Esophagus mucosa (tissue), 1 donor: ENCODE data around the gene ABCB8. TPM values are rescaled to one million over a fixed set of nuclear protein-coding genes. Genes with fewer than 3 reads are reported as not detected.

ENCODE experiments used
- ATAC-seq: fragments of 200-7000 bp; cut with Tn5 transposase; one replicate; pipeline ENCODE4 v1.9.1; 2020
- total RNA-seq: library from RNA; stranded (reverse); gene quantifications from one replicate; pipeline ENCODE4 v1.2.4, GENCODE V29; 2023
- donor health status: DM: yes; HTN: yes; CAD: no.

The ABCB8 gene
- total RNA-seq, 1 donor from 2014 or later: 25.1 TPM

DNA sequence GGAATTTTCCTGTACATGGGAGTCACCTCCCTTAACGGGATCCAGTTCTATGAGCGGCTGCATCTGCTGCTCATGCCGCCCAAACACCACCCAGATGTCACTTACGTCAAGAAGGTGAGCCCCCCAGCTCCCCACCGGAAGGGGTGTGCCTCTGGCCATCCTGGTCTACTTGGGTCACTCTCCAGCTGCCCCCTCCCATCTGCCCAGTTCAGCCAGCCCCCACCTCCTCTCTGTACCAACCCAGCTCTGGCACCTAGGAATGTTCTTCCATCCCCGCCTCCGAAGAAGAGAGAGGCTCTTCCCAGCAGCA, 47.4 kb downstream of the ABCB8 start:
- no peak for ATAC-seq

DNA sequence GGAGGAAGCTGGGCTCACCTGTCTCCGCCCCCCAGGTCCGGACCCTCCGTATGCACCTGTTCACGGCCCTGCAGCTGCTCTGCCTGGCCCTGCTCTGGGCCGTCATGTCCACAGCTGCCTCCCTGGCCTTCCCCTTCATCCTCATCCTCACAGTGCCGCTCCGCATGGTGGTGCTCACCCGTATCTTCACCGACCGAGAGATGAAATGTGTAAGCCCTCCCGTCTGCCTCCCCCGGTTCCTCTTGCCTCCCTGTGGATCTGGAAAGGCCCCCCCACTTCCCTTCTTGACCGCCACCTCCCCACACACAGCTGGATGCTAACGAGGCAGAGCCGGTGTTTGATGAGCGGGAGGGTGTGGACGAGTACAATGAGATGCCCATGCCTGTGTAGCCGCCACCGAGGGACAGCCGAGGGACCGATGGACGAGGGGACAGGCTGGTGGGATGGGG, 47.8 kb downstream of the ABCB8 start:
- ATAC-seq: no peak

GRCh38 chr7:151076863-151077704, 48.8 kb downstream of the ABCB8 start:
- ATAC-seq: no peak

DNA sequence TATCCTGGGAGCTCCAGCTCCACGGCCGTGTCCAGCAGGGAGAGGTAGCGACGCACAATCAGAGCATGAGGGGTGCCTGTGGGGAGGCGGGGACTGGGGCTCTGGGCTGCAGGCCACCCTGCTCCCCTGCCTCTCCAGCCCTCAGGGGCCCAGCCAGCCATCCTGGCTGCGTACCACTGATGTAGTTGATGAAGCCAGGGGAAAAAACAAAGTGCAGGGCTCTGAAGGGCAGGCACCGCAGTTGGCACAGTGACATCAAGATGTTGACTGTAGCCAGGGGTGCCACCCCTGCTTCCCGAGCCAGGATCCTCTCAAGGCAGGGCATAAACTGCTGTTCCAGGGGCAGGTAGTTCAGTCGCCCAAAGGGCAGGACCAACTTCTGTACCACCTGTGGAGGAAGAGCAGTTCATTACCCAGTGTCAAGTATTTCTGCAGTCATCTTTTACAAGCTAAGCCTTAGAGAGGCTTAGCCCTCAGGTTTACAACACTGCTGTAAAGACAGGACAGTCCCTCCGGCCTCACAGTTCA, 49.5 kb downstream of the ABCB8 start:
- no peak for ATAC-seq

DNA sequence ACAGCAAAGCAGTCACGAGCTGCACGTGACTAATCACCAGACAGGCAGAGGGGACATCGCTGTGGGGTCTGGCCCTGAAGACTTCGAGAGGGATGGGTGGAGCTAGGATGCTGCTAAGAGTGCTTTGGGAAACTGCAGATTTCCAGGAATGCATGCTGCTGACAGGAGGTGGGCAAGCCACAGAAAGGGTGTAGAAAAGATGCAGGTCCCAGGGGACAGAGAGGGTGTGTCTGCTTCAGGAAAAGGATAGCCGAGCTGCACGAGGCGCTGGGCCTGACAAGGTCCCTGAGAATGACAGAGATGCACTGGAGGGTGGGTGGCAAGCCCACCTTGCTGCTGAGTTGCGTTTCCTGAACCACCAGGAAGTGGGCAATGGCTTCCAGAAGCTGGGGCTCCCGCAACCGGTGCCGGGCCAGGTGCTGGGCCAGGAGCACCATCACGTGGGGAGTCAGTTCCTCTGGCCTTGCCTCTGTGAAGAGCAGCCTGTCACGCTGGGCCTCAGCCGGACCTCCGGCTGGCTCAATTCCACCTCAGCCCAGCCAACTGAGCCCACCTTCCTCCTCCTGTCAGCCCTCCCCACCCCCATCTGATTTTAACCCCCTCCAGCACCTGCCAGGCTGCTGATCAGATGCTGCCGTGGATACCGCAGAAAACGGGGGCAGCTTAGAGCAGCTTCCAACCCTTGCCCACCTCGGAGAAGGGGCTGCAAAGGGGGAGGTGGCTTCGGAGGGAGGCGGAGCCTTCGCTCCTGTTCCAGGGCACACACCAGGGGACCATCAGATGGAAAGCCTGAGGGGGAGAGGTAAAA, 50.2 kb downstream of the ABCB8 start:
- no peak for ATAC-seq

- ATAC-seq: no peak
Observed at GRCh38 chr7:151079199-151079910, 51.1 kb downstream of the ABCB8 start.

GRCh38 chr7:151080067-151080521, 51.8 kb downstream of the ABCB8 start:
- peak; percentile 45 for ATAC-seq

DNA sequence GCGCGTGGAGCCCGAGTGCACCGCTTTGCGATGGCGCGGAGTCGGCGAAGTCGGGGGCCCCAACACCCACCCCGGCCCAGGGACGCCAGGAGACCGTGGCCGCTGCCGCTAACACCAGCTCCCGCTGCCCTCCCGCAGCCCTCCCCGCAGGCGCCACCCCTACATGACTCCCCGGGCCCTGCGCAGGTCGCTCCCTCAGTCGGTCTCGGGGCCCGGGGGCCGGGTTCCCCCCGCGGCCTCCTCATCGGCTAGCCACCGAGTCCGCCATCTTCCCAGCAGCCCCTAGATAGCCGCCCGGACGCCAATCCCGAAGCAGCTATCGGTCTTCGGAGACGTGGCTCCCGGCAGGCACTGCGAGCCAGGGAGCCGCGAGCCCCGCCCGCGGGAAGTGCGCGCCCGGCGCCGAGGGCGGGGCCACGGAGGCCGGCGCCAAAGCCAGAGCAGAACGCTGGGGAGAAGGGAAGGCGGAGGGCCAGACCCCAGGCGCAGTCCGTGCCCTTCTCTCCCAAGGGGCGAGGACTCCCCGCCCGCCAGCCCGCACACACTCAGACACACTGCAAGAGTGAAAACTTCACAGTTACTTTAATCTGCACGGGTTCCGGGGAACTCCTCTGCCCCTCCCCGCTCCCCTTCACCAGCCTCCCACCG, 52.4 kb downstream of the ABCB8 start, which contains the start of gene FASTK:
Gene FASTK, minus strand, starts transcription at position 288 of the 648 bp plus-strand sequence. Its CDS starts 43 bp downstream, at position 245.
- ATAC-seq: peak; percentile 83

DNA sequence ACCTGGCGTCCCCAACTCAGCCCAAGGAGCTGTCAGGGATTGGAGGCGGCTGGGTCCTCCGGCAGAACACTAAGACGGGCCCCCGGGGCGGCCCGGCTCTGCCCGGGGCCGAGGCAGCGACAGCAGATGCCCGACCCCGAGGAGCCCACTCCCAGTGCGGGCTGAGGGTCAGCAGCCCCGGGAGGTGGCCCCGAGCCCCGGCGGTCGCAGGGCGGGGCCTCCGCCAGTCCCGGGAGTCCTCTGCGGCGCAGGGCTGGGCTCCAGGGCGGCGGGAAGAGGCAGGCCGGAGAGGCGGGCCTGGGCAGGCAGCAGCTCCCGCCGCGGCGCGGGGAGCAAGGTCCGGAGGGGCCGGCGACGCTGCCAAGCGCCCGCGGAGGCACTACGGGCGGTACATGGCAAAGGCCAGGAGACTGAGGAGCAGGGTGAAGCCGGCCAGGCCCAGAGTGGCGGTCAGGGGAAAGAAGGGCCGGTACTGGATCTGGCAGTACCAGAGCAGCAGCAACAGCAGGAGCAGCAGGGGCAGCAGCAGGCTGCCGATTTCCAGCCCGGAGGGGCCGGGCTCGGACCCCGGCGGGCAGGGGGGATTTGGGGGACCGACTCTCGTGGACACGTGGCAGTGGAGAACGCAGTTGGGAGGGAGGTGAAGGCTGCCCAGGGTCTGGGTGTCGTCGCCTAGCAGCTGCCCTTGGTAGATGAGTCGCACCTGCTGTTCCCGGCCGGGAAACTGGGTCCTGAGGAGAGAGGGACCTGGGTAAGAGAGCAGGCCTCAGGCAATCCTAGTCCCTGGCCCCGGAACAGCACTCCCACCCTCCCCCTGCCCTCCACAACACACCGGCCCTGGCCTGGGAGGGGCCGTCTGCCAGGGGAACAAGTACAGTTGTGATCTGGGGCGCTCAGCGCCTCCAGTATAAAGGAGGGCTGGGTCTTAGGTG, 53.2 kb downstream of the ABCB8 start:
- ATAC-seq: peak; percentile 28

- ATAC-seq: no peak
Observed at GRCh38 chr7:151082141-151083070, 54.2 kb downstream of the ABCB8 start.

- peak; percentile 27 for ATAC-seq
Observed at GRCh38 chr7:151083071-151083823, 55.0 kb downstream of the ABCB8 start, which contains the start of gene TMUB1. Gene TMUB1, minus strand, starts transcription at chr7:151083493. Its CDS starts 930 bp downstream, at chr7:151082563.

GRCh38 chr7:151083824-151084160, 55.5 kb downstream of the ABCB8 start:
- ATAC-seq: no peak

GRCh38 chr7:151085329-151085690, 57.1 kb downstream of the ABCB8 start:
- ATAC-seq: no peak

DNA sequence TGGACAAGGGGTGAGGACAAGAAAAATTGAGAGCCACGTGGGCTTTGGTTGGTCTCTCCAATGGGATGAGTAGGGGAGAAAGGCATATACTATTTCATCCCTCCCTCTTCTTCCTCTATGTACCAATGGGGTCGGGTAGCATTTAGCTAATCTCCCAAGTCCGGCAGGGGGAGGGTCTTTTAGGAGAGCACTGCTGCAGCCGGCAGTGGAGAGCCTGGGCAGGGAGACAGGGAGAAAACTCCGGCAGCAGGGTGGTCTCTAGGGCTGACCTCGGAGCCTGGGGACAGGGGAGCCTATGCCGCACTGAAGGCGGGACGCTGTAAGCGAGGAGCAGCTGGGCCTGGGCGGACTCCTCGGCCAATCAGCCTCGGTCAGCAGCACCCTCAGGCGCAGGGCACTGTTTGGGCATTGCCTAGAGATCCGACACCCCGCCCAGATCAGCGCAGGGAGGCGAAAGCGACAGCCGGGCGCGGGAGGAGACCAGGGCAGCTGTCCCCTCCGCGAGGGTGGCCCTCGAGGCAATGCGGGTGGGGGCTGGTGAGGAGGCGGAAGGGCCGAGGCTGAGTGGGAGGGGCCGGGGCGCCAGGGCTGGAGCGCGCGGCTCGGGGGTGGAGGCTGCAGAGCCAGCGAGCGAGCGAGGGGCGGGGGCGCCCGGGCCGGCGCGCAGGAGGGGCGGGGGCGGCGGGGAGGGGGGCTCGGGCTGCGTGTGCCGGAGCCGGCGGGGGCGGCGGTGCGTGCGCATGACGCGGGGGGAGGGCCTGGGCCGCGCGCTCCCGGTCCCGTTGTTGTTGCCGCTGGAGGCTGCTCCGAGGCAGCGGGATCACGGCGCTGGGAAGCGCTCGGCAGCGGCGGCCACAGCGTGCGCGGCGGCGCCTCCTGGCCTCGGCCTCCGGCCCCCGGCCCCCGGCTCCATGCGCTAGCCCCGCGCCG, 57.7 kb downstream of the ABCB8 start, which contains the start of gene AGAP3:
Gene AGAP3, plus strand, starts transcription at position 785 of the 930 bp plus-strand sequence. CDS start 267 bp downstream, outside the sequence.
- peak; percentile 31 for ATAC-seq

- no peak for ATAC-seq
Observed at GRCh38 chr7:151086802-151087244, 58.6 kb downstream of the ABCB8 start.

DNA sequence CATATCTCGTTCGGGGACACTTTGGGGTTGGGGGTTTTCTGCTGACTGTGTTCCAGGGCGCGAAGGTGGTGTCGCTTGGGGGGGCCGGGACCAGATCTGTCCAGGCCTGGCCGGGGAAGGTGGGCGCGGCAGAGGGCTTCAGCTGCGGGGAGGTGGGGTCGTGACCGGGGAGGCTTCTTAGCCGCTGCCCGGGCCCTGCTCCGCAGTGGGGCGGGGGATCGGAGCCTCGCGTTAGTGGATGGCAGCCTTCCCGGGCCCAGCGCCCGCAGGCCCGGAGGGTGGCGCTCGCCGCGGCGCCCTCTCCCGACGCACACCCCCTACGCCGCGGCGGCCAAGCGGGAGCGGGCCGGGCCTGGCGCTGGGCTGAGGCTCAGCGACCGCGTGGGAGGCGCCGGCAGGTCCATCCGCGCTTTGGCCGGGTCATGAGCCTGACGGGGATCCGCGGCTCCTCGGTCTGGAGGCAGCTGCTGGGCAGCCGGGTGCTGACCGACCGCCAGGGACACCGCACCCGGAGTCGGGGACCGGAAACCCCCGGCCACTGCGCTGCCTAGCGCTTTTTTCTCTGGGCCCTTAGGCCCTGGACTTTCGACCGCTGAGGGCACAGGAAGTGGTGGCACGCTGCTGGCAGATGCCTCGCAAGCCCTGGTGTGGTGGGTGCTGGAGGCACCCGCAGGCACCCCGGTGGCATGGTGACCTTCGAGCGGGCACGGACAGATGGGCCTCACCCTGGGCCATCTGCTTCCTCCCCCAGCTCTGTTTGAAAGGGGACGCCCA, 59.2 kb downstream of the ABCB8 start:
- peak; percentile 40 for ATAC-seq
